NOMO-1 (cell line): ENCODE results near the gene CPN2.
A peak's percentile ranks its signal among the peaks of the same experiment; 100 is the strongest.

ENCODE experiments used
- DNase-seq, 2 experiments: peaks; one replicate each; lab custom pipeline; 2025; ENCODE audit not compliant: unreplicated experiment in 2 of 2; lab: John Stamatoyannopoulos, UW

The CPN2 gene

DNA sequence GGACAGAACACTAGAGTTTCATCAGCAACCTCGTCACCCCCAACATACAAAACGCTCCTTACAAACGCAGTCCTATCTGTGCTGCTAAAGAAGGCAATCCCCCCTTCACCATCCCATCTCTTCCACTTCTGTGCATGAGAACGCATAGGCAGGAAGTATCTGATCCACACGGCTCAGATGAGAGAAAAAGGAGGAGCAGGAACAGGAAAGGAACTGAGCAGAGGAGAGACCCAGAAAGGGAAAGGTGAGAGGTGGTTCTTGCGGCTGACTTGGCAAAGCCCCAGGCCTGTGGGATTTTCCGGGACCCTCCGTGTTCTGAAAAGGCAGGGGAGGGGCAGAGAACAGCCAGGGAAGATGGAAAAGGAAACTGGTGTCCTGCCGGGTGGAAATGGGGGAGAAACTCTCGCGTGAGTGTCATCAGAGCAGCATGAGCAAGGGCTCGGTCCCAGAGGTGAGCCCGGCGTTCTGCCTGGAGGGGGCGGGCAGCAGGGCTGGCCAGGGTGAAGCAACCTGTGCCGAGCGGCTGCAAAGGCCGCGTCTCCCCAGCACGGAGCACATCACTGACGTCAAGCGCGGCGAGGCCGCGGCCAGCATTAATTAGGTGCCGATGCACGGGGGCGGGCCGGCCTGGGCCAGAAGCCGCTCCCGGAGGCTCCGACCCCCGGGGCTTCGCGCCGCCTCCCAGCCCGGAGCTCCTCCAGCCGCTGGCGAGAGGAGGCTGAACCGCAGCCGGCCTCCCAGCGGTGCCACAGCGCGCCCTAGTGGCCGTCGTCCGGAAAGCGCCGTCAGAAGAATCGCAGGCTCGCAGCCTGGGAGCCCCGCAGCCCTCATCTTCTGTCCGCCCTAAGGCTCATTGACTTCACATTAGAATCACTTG, 35.8 kb downstream of the CPN2 start:
- DNase-seq: peak; percentile 73 to 82

DNA sequence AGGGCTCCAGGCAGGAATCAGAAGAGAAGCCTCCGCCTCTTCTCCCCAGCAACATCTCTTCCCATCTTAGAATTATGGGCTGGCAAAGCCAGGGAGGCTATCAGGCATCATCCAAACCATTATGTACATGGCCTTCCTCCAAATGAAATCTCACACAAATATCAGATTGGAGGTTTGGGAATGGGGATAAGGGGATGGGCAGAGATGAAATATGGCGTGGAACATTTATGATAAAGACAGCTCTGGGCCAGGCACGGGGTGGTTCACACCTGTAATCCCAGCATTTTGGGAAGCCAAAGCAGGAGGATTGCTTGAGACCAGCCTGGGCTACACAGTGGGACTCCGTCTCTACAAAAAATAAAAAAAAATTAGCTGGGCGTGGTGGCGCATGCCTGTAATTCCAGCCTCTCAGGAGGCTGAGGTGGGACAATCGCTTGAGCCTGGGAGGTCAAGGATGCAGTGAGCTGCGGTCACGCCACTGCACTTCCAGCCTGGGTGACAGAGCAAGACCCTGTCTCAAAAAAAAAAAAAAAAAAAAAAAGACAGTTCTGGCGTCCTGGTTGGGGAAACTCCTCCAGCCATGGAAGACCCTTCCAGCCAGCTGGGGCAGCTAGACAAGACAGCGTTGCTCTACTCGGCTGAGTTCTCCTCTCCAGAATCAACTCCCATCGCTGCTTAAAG, 36.6 kb downstream of the CPN2 start:
- DNase-seq: no peak

DNA sequence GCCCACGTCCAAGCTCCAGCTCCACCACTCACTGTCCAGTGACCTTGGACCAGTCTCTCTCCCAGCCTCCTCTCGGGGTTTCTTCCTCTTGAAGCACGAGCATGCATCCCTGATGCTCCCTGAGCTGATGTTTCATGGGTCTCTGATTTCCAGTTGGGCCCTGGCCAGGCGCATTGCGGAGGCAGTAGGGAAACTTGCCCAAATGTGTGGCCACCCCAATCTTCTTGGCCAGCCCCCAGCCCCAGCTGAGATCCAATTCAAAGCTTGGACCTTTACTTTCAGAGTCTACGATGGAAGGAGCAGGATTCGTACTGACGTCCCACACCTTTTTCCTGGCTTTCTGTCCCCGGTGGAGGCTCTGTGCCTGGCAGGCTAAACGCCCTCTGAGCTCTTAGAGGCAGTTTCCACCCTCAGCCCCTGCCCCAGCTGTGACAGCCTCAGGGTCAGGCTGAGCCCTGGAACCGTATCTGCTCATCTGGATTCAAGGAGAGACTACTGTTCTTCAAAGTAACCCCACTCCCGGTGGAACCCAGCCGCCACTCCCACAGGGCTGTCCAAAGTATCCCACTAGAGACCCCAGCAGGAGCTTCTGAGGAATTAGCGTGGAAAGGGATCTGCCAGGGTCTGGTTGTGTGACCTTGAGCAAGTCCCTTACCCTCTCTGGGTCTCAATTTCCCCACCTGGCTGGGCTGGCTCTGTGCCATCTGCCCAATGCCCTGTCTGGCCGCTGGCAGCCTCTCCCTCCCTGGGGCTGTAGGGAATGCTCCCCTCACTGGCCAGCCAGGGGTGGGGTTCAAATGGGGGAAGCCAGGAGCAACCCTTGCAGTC, 37.4 kb downstream of the CPN2 start:
- DNase-seq: no peak

DNA sequence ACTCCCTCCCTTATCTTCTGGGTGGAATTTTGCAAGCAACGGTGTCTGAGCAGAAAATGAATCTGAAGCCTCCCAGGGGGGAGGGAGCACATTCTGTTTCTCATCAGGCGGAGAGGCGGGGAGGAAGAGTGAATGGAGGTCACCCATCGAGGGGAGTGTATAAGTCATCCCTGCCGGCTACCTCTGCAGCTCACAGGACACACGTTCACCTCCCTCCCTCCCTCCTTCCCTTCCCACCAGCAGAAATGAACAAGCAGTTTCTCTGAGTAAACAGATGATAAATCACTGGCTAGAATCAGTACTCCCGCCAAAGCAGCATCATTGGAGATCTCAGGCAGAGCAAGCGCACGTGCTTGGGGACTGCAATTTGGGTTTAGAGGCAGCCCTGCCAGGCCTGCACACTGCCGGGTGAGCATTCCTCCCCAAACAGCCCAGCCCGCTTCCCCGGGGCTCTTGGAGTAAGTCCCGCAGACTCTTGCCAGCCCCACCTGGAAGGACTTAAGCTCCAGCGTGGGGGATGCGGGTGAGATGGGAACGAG, 38.3 kb downstream of the CPN2 start:
- no peak for DNase-seq

DNA sequence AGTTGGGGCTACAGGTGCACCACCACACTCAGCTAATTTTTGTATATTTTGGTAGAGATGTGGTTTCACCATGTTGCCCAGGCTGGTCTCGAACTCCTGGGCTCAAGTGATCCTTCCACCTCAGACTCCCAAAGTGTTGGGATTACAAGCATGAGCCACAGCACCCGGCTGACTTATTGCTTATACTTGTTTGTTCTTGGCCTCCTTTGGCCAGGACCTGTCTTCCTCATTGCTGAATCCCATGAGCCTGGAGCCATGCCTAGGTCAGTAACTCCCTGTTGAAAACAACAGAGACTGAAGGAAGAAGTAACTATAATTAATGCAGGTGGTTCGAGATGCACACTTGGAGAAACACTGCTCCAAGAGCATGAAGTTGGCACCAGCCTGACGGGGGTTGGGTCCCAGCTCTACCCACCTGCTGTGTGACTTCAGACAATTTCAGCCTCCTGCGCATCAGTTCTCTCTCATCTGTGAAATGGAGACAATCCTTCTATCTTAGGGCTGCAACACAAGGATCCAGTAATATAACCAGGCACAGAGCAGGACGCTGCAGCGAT, 38.9 kb downstream of the CPN2 start:
- DNase-seq: no peak

DNA sequence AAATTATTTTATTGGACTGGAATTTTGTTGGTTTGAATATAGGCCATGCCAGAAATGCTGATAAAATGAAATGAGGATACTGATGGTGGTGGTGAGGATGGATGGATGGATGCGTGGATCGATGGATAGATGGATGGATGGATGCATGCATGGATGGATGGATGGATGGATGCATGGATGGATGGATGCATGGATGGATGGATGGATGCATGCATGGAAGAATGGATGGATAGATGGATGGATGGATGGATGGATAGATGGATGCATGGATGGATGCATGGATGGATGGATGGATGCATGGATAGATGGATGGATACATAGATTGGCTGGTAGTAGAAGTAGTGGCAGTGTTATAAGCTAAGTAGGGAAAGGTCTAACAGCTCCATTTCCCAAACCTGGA, 40.1 kb downstream of the CPN2 start:
- DNase-seq: no peak

DNA sequence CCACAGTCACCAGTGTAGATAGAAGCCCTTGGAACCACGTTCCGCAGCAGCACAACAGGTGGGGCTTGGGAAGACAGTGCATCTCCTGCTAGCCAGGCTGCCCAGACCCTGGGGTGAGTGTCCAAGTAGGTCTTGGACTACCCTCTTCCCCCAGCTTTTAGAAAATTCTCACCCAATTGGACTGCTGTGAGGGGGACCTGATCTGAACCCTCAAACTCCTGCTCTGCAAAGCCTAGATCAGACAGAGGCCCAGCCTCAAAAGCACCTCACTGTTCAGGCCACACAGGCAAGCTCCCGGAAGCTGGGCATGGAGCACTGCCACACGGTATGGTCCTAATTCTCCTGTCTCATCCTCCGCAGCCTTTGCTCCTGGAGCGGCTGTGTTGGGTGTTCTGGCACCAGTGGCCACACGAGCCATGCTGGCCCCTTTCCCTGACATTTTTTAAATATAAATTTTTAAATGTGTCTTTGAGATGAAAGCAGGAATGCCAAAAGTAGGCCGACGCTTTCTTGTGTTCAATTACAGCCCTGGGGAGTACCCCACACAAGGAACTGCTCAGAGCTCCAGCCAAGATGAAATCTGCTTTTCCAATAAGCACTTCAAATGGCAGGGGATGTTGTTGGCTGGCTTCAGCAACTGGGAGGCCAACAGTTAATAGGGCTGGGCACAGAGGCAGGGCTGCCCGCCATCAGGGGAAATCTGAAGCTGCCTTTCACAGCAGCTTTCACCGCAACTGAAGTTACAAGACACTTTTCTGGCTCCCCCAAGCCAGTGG, 40.9 kb downstream of the CPN2 start:
- no peak for DNase-seq

DNA sequence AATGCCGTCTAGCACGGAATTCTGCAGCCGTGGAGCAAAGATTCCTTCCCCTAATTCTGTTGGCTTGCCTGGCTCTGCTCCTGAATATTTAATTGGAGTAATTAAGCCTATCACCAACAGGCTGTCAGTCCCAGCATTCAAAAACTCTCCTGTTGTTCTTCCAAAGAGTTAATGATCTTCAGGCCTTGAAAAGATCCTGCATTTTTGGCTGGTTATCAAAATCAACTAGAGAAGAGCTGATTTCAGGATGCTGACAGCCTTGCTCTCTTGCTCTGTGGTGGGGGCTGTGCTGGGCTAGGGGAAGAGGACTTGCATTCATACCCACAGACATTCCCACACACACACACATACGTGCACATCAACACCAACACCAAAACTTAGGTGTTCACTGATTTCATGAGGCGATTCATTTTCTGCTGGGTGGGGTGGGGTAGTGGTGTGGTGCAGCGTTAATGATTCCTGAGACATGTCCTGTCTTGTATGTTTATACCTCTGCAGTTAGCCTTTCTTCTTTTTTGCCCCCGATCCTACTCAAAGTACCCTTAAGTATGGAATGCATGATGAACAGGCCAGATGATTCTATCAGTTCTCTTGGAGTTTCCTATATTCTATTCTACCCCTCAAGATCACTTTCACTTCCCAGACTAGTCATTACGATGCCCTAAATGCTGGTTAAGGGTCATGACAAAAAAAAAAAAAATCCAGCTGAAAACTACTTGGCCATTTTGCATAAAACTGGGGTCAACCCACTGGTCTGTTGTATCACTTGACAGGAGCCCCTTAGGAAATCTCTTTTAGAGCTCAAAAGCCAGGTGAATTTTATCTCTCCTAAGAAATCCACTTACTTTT, 42.3 kb downstream of the CPN2 start:
- peak in 1 of 2 experiments; percentile 55 for DNase-seq

DNA sequence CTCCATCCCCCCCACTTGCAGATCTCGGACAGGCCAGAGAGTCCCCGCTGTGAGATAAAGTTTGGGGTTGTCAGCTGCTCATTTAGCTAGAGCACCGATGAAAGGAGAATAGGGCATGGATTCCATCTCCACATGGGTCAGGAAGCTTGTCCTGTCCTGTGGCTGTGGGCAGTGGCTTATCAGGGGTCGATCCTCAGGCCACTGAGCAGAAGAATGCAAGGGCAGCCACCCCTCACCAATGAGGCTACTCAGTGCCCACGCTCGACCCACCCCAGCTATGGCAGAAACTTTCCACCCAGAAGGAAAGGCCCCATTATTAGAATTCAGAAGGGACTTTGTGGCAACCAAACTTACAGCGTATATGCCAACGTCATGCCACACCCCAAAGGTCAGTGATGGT, 43.3 kb downstream of the CPN2 start:
- DNase-seq: no peak

DNA sequence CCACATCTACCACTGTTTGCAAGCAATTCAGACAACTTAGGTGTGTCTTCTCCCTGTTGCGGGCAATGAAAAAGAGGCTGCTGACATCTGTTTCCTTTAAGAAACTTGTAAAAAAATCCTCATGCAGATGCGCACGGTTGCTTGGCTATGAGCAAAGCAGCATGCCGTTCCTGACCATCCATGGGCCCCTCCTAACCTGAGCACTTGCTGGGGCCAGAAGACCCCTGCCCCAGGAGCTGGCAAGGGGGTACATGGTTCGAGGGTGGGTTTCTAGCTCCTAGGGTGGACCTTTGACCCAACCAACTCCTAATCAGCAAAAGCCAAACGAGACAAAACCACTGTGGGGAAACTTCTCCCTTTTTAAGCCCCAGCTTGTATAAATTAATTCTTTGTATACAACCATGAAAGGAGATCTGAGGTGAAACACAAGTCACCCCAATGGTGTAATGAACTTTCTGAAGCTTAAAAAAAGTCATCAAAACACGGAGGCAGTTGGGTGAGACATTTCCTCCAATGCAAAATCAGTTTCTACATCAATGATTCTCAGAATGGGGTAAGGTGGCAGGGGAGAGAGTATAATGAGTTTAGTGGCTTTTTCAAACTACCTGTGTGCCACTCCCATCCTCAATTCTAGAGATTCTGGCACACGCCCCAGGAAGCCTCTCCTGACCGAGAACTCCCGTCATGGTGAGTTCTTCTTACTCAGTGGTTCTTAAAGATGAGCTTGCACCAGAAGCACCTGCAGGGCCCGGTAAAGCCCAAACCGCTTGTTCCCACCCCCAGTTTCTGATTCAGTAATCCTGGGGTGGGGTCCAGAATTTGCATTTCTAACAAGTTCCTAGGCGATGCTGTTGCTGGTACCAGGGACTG, 44.1 kb downstream of the CPN2 start:
- DNase-seq: no peak

DNA sequence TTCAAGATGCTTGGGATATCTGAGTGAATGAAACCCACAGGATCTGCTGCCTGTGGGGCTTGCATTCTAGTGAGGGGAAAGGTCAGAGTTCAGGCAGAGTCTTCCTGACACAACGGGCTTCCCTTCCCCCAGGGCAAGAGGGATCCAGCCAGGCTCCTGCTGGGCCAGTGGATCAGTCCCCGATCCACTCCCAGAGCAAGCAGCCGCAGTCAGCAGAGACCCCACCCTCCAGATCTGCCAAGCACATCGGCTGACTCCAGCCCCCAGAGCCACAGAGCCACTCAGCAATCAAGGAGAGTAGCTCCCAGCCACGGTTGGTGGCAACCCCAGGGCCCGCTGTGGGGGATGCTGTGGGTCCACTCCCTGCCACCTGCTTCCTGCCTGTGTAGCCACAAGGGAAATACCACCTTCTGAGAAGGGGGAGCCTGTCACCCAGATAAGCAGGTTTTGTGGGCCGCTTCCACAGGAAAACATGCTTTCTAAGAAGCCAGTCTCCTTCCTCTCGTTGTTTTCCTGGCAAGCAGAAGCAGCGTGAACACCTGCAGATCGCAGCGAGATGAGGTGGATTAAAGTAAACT, 44.9 kb downstream of the CPN2 start:
- no peak for DNase-seq

DNA sequence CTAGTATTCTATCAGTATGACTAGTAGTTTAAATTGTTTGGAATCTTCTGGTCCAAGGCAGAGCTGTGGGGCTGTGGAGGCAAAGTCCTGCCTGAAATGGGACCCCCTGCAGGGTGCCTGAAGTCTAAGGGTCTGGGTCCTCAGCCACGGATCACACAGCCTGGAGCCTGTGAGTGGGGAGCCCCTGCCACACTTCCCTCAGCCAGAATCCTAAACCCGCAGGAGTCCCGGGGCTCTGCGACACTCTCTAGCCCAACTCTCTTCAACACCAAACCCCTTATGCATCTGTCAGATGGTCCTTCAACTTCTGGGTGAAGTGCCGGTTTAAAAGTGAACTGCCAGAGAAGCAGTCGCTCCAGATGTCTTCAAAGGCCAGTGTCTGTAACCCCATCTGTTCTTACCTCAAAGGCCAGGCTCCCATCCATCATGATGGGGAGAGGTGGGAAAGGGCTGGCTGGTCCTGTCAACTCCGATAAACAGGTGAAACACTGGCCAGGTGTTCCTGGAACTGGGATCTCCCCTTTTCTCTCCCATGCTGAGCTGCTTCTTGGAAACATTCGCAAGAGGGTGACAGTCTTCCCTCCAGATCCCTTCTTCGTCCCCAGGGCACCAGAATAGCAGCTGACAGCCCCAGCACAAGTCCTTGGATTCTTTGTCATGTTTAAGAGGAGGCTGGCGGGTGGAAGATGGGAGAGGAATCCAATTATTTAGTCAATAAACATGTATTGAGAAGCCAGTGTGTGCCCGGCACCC, 45.6 kb downstream of the CPN2 start:
- DNase-seq: no peak

DNA sequence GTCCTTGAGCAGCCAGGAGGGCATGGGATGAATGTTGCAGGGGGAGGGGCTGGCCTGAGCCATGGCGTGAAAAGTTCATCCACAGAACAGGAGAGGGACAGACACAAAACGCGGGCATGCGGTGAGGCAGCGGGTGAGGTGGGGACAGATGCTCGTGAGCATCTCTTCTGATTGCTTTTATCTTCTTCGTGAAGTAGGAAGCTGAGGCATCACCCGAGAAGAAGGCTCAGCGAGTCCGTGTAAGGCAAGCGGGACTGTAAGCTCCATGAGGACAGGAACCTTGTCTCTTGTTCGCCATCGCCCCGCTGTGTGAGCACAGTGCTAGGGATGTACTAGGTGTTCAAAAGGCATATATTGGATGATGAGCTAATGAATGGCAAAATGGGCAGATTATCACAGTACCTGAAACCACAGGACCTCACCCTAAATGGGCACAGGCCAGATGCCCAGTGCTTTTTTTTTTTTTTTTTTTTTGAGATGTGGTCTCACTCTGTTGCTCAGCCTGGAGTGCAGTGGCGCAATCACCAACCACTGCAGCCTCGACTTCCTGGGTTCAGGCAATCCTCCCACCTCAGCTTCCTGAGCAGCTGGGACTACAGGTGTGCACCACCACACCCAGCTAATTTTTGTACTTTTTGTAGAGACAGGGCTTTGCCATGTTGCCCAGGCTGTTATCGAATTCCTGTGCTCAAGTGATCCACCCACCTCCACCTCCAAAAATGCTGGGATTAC, 46.8 kb downstream of the CPN2 start:
- no peak for DNase-seq

DNA sequence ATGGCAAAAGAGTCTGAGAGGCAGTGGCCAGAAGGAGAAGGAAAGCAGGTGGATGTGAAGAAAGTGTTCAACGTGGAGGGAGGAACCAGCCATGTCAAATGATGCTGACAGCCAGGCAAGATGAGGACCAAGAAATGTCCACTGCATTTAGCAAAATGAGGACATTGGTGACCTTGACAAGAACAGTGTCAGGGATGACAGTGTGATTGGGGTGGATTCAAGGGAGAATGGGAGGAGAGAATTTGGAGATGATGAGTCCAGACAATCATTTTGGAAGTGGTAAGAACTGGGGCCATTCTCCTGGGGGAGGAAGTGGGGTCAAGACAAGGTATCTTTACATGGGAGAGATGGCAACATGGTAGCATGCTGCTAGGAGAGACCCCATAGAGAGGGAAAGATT, 47.4 kb downstream of the CPN2 start:
- DNase-seq: no peak

DNA sequence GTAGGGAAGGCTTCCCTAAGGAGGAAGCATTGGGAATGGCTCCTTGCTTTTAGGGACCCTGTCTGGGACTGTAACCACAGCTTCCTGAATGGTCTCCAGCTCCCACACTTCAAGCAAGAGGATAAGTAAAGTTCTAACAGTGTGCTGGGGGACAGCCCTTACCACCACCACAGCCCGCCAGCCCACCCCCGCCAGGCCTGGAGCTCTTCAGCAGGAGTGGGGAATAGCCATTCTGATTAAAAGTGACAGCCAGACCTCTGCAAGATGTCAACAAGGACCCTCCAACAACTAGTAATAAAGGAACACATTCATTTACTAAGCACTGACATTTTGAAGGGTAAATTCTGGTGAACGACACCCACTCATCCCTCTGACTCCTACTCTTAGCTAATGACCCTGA, 49.4 kb downstream of the CPN2 start:
- DNase-seq: no peak

DNA sequence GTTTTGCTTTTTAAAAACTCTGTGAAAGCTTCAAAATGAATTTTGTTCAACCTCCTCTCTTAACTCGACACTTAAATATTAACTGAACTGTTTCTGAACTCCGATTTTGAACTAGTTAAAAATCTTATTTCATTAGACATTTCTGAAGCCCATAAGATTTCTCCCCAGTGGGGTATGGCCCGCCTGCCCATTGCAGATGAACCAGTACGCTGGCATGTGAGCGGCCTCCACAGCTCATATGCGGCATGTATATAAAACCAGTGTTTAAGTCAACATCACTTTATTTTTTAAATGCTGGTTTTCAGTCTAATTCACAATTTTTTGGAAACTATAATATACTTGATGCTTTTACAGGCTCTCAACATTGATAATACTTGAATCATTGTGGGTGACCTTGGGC, 50.2 kb downstream of the CPN2 start:
- DNase-seq: no peak

DNA sequence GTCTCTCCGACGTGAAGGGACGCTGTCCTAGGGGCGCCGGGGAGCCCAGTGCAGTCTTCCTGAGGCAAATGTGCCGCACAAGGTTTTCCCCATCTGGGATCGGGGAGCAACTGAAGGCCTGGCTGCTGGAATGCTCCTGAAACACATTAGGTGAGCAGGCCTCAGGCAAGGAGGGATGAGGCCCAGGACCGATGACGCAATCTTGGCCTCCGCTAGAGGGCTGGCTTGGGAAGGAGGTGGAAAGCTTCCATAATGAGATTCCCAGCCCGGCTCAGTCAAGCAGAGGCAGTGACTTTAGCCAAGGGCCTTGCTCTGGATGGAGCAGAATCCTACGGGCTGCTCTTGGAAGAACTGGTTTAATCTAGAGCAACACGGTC, 50.8 kb downstream of the CPN2 start:
- DNase-seq: no peak
